GOT3 (cell line): ENCODE results near the gene PDZD2.
"Not testable (repeated sequence)": the region's sequence is repeated elsewhere in the genome, so short reads cannot be mapped to it uniquely, and the experiment has no call there.

Source experiments
- DNase-seq: peaks from one replicate; lab custom pipeline; 2025; ENCODE audit warnings: mixed read lengths; lab: John Stamatoyannopoulos, UW

PDZD2 gene

DNA sequence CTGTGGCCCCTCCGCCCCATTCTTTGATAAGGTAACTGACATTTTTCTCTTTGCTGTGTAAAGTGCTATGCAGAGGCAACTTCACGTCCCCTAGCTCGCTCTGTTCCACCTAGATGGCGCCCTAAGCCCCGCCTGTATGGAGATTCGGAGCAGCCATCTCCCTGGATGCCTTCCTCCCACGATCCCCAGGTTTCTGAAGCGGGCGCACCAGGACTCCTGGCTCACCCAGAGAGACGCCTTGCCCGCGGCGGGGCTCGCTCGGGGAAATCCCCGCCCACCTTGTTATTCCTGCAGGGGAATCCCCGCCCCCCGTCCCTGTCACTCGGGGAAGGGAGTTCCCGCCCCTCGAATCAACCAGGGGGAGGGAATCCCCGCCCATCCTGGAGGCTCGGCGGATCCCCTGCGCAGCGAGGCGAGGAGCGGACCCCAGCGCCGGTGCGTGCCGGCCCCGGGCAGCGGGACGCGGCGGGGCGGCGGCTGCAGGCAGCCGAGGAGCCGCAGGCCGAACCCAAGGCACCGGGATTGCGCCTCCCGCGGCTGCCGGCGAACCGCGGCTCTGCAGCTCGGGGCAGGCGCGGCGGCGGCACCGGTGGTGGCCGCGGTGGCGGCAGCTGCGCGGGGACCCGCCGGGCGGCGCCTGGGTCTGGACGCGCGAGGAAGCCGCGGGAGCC lies at the start of gene PDZD2:
TSS of gene PDZD2 (plus strand) at position 384 of the 671 bp plus-strand sequence.
- peak; percentile 28 for DNase-seq

DNA sequence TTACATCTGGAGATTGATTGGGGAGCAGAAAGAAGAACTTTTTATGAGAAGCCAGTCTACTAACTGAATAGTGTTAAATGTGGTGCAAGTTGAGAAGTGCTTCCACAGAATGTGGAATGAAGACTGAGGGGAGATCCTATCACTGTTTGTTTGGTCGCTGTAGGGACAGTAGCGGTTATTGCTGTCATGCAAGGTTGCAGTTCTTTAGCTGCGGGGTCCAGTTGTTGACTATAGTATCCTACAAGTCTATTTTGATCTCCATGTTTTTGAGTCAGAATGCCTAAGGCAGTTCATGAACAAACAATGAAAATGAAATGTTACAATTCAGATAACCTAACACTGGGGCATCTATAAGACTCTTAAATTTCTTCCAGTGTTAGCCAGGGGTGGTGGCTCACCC lies 45.3 kb upstream of the PDZD2 start:
- DNase-seq = no peak

DNA sequence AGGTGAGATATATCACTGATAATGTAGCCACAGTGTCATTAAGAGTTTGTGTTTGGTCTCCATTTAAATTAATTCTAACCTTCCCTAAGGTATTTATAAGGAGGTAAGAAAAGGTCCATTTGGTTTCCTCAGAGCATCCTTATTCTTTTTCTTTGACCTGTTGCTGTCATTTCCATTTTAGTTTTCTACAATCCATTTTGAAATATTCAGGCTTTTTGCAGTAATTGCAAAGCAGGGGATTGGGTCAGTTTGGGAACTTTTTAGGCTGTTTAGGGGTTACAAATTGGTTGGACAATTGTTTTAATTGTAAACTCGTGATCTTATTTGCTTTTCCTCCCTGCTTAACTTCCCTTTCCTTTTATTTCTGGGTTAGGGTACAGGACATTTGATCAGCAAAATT lies 42.6 kb upstream of the PDZD2 start:
- no peak for DNase-seq

DNA sequence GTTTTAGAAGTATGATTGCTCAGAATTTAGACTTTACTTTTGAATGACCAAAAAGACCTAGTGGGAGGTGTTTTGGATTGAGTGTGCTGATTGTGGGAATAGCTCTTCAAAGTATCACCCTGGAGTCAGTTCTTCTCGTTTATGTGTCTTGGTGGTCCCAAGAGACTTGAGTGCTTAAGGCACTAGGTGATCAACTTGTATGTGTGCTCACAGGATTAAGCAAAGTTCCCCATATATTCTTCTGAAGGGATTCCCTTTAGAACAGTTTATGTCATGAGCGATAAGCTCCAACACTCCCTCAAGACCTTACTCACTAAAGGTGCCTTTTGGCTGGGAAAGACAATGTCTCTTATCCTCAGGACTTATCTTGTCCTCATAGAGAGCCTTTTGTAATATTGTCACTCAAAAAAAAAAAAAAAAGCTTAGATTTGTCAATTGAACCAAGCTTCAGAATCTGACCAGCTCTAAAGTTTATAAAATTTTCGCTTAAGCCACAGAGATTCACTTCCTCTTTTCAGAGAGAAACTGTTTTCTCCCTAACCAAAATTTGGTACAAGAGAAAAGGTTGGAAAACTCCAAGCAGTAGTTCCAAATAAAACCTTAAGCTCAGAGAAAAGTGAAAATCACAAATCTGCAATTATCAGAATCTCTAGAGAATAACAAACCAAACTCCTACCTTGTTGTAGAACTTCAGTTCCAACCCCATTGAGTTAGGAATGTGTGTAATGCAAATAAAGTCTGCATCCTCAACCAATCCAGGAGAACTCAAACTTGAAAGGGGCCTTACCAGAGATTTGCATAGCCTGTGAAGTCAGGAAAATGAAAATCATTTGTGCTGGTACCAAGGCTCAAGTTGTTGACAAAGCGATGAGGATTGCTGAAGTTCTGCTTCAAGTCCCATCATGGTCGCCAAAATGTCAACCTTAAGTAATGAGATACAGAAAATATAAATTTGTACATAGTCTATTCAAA lies 40.0 kb upstream of the PDZD2 start:
- no peak for DNase-seq

DNA sequence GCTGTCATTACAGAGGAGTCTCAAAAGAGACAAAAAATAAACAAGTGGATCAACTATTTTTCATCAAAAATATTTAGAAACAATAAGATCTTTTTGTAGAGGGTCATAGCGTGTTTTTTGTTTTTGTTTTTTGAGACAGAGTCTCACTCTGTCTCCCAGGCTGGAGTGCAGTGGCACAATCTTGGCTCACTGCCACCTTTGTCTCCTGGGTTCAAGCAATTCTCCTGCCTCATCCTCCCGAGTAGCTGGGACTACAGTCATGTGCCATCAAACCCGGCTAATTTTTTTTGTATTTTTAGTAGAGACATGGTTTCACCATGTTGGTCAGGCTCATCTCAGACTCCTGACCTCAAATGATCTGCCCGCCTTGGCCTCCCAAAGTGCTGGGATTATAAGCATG lies 36.6 kb upstream of the PDZD2 start:
- not testable (repeated sequence) for DNase-seq

DNA sequence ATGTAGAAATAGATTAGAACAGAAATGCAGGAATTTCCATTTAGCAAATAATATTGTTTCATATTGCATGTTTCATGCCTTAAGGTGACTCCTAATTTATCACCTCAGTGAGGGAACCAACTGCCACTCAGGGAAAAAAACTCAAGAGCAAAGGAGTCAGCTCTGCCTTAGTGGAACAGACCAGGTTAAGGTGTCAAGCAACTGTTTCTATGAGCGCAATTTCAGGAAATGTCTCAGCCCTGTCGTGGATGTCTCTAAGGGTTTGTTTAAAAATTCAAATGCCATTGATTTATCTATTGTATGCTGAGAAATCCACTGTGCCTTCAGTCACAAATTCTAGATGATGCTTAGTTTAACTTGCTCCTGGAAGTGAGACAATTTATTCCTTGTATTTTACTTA lies 34.7 kb upstream of the PDZD2 start:
- no peak for DNase-seq

DNA sequence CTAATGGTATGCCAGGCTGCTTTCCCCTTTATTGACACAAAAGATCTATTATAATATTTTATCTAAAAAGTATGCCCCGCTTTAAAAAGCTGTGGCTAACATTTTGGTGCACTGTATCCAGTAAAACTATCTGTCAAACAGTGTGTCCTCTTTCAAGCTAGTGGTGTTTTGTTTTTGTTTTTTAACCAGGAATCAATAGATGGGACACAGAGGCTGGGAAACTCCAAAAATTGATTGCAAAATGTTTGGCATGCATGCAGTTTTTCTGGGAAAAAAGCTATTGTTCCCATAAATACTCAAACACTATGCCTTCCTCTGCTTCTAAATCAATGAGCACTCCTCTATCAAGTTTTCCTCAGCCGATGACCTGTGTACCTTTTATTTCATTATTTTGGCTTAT lies 34.3 kb upstream of the PDZD2 start:
- DNase-seq = no peak

DNA sequence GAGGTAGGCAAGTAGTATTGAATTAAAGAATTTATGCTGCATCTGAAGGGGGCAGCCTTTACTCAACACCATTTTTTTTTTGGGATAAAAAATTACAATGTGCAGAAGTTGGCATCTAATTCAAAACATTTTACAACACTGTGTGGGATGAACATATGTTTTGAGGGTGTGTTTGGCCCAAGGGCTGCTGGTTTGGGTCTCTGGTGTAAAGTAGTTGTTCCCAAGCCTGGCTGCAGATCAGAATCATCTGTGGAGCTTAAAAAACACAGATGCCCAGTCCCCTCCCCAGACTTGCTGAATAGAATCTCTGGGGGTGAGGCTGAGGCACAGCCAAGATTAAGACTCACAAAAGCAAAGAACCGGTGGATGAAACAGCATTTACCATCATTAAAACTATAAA lies 33.0 kb upstream of the PDZD2 start:
- DNase-seq = no peak

DNA sequence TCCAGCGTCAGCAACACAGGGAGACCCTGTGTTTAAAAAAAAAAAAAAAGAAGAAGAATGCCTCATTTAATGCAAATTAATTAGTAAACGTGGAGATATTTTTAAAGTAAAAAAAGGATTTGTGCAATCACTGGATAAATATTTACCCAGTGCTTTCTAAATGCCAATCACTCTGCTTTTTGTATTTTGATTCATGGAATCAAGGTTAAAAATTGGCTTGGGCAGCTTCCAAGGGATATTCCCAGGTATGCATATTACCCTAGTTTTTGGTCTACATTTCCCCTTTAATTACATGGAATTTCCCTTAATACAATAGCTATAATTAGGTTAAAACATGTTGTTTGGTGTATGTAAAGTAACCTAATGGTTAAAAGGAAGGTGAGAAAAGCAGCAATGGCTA lies 31.4 kb upstream of the PDZD2 start:
- no peak for DNase-seq

DNA sequence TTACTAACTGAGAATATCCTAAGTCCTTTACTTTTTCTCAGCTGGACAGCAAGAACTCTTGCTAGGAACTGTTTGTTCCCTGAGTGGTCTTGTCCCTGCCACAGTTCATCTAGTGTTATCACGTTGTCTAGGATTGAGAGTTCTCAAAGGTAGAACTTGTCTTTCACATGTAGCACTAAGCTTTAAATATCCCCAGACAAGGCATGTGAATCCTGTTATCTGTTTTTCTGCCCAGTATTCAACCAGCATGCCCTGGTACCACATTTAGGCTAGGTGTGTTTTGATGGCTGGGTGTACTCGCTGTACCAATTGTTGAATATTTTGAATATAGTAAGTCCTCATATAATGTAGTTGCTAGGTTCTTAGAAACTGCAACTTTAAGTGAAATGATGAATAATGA lies 27.9 kb upstream of the PDZD2 start:
- DNase-seq = no peak

DNA sequence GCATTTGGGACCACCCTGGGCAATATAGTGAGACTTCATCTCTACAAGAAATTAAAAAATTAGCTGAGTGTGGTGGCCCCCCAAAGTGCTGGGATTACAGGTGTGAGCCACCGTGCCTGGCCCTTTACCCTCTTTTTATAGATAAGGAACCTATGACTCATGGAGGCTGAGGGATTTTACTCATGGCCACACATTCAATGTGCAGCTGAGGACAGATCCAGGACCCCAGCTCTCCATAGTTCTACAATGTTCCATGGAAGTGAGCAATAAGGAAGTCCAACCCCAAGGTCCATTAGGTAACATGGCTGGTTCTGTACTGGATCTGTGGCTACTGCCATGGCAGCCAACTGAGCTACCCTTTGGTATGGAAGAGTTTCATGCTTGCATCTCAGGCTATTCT lies 25.3 kb upstream of the PDZD2 start:
- DNase-seq = no peak

DNA sequence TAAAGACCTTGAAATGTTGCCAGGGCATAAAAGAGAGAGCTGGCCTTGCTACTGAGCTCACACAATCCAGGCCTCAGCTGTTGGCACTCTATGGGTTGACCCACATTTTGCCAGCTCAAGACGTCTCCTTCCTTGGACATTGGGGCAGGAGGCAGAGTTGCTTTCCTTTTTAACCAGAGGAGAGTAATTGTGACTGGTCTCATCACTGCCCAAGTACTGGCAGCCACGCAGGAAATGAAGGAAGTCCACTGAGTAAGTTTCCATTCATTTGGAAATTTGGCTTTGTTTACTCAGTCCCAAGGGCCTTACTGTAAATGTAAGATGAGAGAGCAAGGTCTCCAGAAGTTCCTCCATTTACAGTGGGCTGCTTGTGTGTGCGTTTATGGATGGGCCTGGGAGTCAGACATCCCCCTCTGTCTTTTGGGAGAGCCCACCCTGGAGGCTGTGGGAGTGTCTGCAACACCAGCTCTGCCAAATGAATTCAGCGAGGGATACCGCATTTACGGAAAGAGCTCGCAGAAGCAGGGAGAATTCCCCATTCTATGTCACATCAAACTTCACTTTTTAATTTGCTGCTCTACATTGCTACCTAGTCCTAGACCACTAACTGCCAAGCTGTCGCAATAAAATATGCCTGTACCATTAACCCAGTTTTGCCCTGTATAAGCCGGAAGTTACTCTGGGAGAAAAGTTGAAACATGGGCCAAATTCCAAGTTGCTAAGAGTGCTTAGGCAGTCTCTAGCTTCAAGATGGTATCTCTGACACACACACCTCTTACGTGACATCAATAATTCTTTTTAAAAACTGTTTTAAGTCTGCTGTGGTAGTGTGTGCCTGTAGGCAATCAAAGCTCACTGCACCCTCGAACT lies 24.5 kb upstream of the PDZD2 start:
- DNase-seq = no peak

DNA sequence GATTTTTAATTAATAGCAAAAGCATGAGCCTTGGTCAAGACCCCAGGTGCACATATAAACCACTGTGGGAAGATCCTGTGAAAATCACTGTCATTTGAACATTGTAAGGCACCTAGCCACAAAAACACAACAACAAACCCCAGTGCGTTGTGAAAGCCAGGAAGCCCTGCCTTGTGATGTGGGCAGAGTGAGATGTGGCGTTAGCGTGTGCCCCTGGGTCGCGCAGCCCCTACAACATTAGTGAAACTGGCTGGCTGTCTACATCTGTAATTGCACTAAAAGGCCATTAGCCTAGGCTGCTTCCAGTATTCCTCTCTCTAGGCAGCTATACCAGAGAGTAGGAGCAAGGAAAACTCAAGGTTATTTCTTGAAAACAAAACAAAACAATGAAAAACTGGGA lies 21.1 kb upstream of the PDZD2 start:
- DNase-seq = no peak

DNA sequence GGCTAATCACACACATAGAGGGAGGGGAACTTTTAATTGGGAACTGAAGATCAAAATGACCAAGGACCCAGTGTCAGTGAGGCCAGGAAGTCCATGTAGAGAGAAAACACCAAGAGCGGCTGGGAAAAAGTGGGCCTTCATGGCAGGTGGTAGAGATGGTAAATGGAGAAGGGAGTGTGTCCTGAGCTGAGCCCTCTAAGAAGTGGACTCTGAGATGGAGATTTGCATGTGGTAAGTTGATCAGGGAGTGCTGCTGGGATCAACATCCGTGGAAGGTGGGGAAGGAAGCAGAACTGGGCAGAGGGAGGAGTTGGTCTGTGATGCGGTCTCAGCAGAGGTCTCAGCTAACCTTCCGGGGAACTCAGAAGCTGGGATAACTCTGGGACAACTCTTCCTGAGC lies 18.9 kb upstream of the PDZD2 start:
- DNase-seq = no peak

DNA sequence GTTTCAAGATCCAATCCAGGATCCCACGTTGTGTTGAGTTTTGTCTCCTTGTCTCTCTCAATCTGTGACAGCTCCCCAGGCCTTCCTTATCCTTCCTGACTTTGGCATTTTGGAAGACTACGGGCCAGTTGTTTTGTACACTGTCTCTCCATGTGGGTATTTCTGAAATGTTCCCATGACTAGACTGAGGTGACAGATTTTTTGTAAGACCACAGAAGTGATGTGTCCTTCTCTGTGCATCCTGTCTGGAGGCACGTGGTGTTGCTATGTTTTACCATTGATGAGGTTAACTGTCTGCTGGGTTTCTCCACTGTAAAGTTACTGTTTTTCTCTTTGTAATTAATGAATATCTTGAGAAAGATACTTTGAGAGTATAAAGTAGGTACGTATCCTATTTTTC lies 15.7 kb upstream of the PDZD2 start:
- DNase-seq = no peak

DNA sequence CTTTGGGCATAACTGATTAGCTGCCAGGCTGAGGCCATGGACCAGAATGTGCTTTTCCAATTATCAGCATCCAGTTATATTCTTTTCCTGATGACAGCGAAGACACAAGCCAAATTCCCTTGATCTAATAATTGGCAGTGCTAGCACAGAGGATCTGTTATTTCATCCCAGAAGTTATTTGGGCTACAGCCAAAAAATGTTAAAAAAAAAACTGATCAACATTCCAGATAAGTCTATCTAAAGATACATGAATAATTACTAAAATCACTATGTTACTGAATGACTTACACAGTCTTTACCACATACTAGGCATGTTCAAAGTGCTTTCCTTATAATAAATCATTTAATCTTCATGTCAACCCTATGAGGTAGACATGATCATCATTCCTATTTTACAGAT lies 13.5 kb upstream of the PDZD2 start:
- no peak for DNase-seq

DNA sequence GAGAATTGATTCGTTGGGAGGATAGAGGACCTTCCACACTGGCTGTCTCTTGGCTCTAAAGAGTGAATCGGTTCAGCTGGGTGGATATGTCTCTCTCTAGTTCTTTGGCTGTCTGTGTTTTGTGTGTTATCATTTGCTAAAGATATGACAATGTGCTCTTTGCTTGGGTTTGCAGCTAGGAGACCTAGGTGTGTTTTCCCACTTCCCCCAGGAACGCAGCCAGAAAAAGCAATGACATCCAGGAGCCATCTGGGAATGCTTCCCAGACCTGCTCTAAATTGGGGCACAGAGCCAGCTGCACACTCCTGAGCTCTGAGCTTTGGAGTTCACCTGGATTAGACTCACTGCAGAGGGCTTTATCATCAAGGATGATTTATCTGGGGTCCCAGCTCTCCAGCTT lies 12.8 kb upstream of the PDZD2 start:
- no peak for DNase-seq

DNA sequence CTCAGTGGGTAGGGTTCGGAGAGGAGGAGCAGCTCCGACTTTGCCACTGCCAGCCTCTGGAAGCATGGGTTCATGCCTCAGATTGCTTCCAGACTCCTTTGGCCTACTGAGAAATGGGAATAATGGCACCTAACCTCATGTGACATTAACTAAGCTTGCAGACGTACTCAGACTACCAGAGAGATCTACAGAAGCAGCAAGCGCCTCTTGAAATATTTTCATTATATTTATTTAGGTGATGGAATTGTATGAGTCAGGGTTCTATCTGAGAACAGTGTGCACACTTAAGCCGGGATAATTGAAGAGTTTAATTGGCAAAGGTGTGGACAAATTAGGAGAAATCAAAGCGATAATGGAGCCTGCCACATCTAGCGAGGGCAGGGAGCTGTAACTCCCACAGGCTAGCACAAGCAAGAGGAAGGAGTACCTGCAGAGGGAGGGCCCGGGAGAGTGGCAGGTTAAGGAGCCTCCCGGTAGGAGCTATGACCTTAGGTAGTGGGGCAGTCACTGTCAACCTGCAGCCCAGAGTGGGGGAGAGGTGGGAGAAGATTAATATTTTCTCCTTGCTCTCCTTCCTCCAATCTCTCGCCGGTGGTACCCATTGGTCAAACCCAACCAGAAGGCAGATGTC lies 12.2 kb upstream of the PDZD2 start:
- DNase-seq = no peak

DNA sequence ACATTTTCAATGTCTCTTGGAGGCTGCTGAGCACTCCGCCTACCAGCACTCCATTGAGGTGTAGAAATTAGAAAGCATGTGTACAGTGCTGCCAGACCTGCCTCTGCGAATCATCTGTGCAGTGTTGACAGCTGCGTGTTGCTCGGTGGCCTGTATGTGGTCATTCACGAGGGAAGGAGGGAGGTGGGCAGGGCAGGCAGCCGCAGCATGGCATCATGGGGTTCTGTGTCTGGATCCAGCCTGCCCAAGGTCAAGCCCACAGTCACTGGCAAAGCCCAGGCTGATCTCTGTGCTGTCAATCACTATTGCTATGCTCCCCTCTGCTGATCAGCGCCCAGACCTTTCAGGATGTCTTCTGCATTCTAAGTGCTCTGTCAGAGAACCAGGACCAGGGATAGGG lies 8.0 kb upstream of the PDZD2 start:
- no peak for DNase-seq

DNA sequence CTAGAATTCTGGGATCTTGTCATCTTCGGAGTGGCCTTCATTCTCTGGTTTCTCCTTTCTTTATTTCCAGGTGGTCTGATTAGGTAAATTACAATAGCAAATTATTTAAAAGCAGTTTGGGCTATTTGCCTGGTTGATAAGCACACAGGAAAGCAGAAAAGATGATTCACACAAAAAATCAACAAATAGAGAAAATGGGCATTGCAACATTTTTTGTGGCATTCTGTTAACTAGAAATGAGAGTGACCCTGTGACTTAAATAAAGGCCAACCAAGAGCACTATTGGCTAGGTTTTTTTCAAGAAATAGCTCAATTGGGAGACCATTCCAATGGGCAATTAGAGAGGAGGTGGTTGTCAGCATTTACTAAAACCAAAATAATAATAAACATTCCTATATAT lies 6.5 kb upstream of the PDZD2 start:
- DNase-seq = no peak

DNA sequence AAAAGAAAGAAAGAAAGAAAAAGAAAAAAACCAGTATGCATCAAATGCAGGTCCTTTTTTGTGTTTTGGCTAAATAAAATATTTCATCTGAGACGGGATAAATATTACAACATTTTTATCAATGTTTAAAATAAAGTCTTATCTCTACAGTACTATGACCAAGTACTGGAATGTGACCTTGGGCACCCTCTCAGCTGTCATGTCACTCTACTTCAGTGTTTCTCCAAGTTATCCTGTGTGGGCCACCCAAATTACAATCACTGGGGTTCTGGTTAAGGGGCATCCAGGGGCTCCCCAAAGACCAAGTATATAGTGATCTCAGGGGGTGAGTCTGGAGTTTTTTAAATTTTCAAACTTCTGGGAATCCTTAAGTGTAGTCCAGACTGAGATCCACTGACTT lies 3.5 kb upstream of the PDZD2 start:
- DNase-seq = no peak

DNA sequence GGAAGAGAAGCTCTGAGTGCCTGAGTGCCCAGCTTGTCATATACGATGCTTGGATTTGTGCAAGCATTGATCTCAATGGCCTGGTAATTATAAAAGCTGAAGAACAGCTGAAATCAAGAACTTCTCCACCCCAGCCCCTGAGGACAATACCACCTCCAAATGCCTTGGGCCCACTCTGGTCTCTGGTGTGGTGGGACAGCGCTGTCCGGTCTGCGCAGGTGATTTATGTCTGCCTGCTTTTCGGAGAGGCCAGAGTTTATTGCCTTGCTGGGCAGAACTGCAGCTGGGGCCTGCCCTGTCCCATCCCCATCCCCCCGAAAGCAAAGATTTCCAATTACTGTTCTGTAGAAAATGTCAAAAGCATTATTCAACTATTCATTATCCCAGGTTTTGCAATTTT lies 1.1 kb upstream of the PDZD2 start:
- DNase-seq = no peak
